Small intestine (tissue), 7 donors: Measurements from ENCODE around the gene KHDC4. TPM values are rescaled to one million over a fixed set of nuclear protein-coding genes. Genes with fewer than 3 reads are reported as not detected.

Source experiments
- DNase-seq, 2 donors: peaks; one replicate each; pipeline versions ENCODE4 v3.0.0 to v3.0.0-alpha.2; 2013
- FAIRE-seq: peaks from 2 replicates; lab custom pipeline; 2012; peaks lifted over from hg19 to GRCh38; lab: Jason Lieb, UNC
- H3K27ac ChIP-seq, 3 donors: one replicate each; pipeline ENCODE4 v1.5.1; 2013; ENCODE audit warnings: low read length in 2 of 3, mild to moderate bottlenecking in 2 of 3, control low read depth in 1 of 3, inconsistent platforms in 1 of 3, low read depth in 1 of 3, moderate library complexity in 1 of 3
- H3K27me3 ChIP-seq, 3 donors: one replicate each; pipeline ENCODE4 v1.6.1; 2013; ENCODE audit warnings: low read length in 3 of 3, inconsistent platforms in 1 of 3; ENCODE audit not compliant: control insufficient read depth in 3 of 3, insufficient read depth in 3 of 3
- H3K36me3 ChIP-seq, 3 donors: one replicate each; pipeline ENCODE4 v1.6.1; 2013; ENCODE audit warnings: low read length in 3 of 3, inconsistent platforms in 1 of 3, low read depth in 1 of 3, mild to moderate bottlenecking in 1 of 3, moderate library complexity in 1 of 3; ENCODE audit not compliant: control insufficient read depth in 3 of 3, insufficient read depth in 2 of 3
- H3K4me1 ChIP-seq, 3 donors: one replicate each; pipeline ENCODE4 v1.6.1; 2013; ENCODE audit warnings: low read length in 2 of 3, inconsistent platforms in 1 of 3, low read depth in 1 of 3, mild to moderate bottlenecking in 1 of 3, moderate library complexity in 1 of 3; ENCODE audit not compliant: control insufficient read depth in 3 of 3, insufficient read depth in 2 of 3
- H3K4me3 ChIP-seq, 3 donors: one replicate each; pipeline ENCODE4 v1.5.1; 2013; ENCODE audit warnings: low read length in 3 of 3, control low read depth in 1 of 3, inconsistent platforms in 1 of 3, low read depth in 1 of 3, mild to moderate bottlenecking in 1 of 3, moderate library complexity in 1 of 3
- H3K9me3 ChIP-seq, 2 donors: one replicate each; pipeline ENCODE4 v1.6.1; 2013; ENCODE audit warnings: low read depth in 1 of 2, low read length in 1 of 2; ENCODE audit not compliant: control insufficient read depth in 2 of 2, insufficient read depth in 1 of 2
- WGBS, 3 donors: extraction: QIAGEN DNeasy Blood & Tissue Kit; methylation state at CpG; one replicate each; pipeline ENCODE4 v1.1.7; 2013; 5-methylcytosine and 5-hydroxymethylcytosine counted together
- polyA plus RNA-seq, 4 donors: library from polyadenylated mRNA; stranded (reverse) in 3 of 4; unstranded in 1 of 4; fragments of 200-250 nt in 3 of 4; fragments of 120-200 nt in 1 of 4; gene quantifications; one replicate each; pipeline versions ENCODE4 v1.2.1 to v1.2.3, GENCODE V29; 2013
- donor health status: healthy with polysubstance abuse.
- donor health status: control.
- donor health status: control.
- donor health status: Bipolar disorder and iron deficiency.
- donor health status: healthy.

Gene KHDC4
- polyA plus RNA-seq, 4 donors: 7.3 to 70.5 (median 22.3) TPM

GRCh38 chr1:155940993-155941844, 7.0 kb upstream of the KHDC4 start, which contains the start of gene RXFP4:
Gene RXFP4, plus strand, starts transcription at chr1:155941638. Its CDS starts 72 bp downstream, at chr1:155941710.
- DNase-seq (peak; percentile 62 to 88), FAIRE-seq (no peak)
- 18 to 44% (median 31%) methylated on average over 11 of the region's 11 CpGs for whole genome bisulfite sequencing, 3 donors
- Histone ChIP-seq H3K4me3 (peak within 1 kb of the TSS in 1 of 3 donors; percentile 60), H3K4me1 (peaks cover 0 to 54% (median 9%) of the 10 kb centered on the region in 3 donors), H3K36me3 (peaks cover 0 to 10% (median 0%) of the 10 kb centered on the region in 3 donors), H3K27ac (peak within 1 kb of the TSS; percentile 86 to 95 (median 95)), H3K27me3 (no peaks in the 10 kb centered on the region), H3K9me3 (no peaks in the 10 kb centered on the region)

- DNase-seq: peak; percentile 73 to 90
- no peak for FAIRE-seq
- H3K27ac ChIP-seq: peak overlapping the region; percentile 86 to 95 (median 95)
- H3K4me1 ChIP-seq: peaks cover 0 to 50% (median 9%) of the 10 kb centered on the region in 3 donors
- H3K36me3 ChIP-seq: peaks cover 0 to 6% (median 0%) of the 10 kb centered on the region in 3 donors
- no peaks in the 10 kb centered on the region for H3K9me3 ChIP-seq
- no peaks in the 10 kb centered on the region for H3K27me3 ChIP-seq
- no peak overlapping the region for H3K4me3 ChIP-seq
- 24 to 41% (median 31%) methylated on average over 4 of the region's 4 CpGs for WGBS, 3 donors
Observed at GRCh38 chr1:155940482-155940992, 6.3 kb upstream of the KHDC4 start.

GRCh38 chr1:155938220-155938627, 4.0 kb upstream of the KHDC4 start:
- WGBS, 3 donors: 0% methylated on average over 1 of the region's 1 CpG
- FAIRE-seq: no peak
- Histone ChIP-seq H3K9me3 (no peaks in the 10 kb centered on the region), H3K4me3 (no peak overlapping the region), H3K27me3 (no peaks in the 10 kb centered on the region), H3K4me1 (peaks cover 0 to 32% (median 4%) of the 10 kb centered on the region in 3 donors), H3K27ac (peak overlapping the region in 2 of 3 donors; percentile 6 to 33), H3K36me3 (peaks cover 0 to 6% (median 0%) of the 10 kb centered on the region in 3 donors)
- peak; percentile 70 to 75 for DNase-seq

GRCh38 chr1:155934936-155935590, 850 bp upstream of the KHDC4 start:
- peaks cover 5 to 22% (median 5%) of the 10 kb centered on the region in 3 donors for H3K36me3 ChIP-seq
- WGBS, 3 donors: 53 to 77% (median 73%) methylated on average over 24 of the region's 24 CpGs
- H3K4me1 ChIP-seq: peaks cover 3 to 16% (median 15%) of the 10 kb centered on the region in 3 donors
- no peaks in the 10 kb centered on the region for H3K9me3 ChIP-seq
- H3K27ac ChIP-seq: peak overlapping the region; percentile 74 to 90 (median 89)
- peak overlapping the region in 2 of 3 donors; percentile 67 to 75 for H3K4me3 ChIP-seq
- H3K27me3 ChIP-seq: no peaks in the 10 kb centered on the region
- FAIRE-seq (no peak), DNase-seq (peak in 1 of 2 donors; percentile 47)

- Histone ChIP-seq H3K27me3 (no peaks in the 10 kb centered on the region), H3K27ac (peak overlapping the region; percentile 82 to 94 (median 87)), H3K4me3 (peak overlapping the region; percentile 64 to 75 (median 67)), H3K4me1 (peaks cover 3 to 14% (median 13%) of the 10 kb centered on the region in 3 donors), H3K9me3 (no peaks in the 10 kb centered on the region), H3K36me3 (peaks cover 5 to 31% (median 5%) of the 10 kb centered on the region in 3 donors)
- FAIRE-seq (no peak), DNase-seq (peak; percentile 31 to 50)
- 0 to 3% (median 2%) methylated on average over 10 of the region's 10 CpGs for WGBS, 3 donors
Observed at GRCh38 chr1:155933591-155934096, 569 bp downstream of the KHDC4 start.

- Histone ChIP-seq H3K9me3 (no peaks in the 10 kb centered on the region), H3K36me3 (peaks cover 5 to 39% (median 5%) of the 10 kb centered on the region in 3 donors), H3K27ac (no peak overlapping the region), H3K4me3 (peak overlapping the region in 1 of 3 donors; percentile 67), H3K4me1 (peaks cover 3 to 14% (median 13%) of the 10 kb centered on the region in 3 donors), H3K27me3 (no peaks in the 10 kb centered on the region)
- FAIRE-seq (no peak), DNase-seq (no peak)
- 39 to 74% (median 52%) methylated on average over 5 of the region's 5 CpGs for WGBS, 3 donors
Observed at GRCh38 chr1:155932487-155932886, 1.7 kb downstream of the KHDC4 start.

GRCh38 chr1:155932081-155932480, 2.1 kb downstream of the KHDC4 start:
- Histone ChIP-seq H3K27ac (no peak overlapping the region), H3K4me3 (peak overlapping the region in 1 of 3 donors; percentile 28), H3K27me3 (no peaks in the 10 kb centered on the region), H3K4me1 (peaks cover 3 to 14% (median 13%) of the 10 kb centered on the region in 3 donors), H3K36me3 (peaks cover 5 to 41% (median 6%) of the 10 kb centered on the region in 3 donors), H3K9me3 (no peaks in the 10 kb centered on the region)
- WGBS, 3 donors: 9 to 42% (median 26%) methylated on average over 1 of the region's 1 CpG
- DNase-seq: peak in 1 of 2 donors; percentile 41
- FAIRE-seq: no peak
